Thyroid gland (tissue), 4 donors: ENCODE measurements around the gene PLA2G4D. TPM values are rescaled to one million over a fixed set of nuclear protein-coding genes. Genes with fewer than 3 reads are reported as not detected.

Experiments used
- DNase-seq, 2 donors: peaks; one replicate each; pipeline ENCODE4 v3.0.0-alpha.2; 2019
- H3K27ac ChIP-seq, 3 donors: fragments of 200-600 bp; sonication (generic); 1 replicate in 2 of 3; 2 replicates in 1 of 3; pipeline ENCODE4 v1.5.1; 2016 to 2019; ENCODE audit warnings: mild to moderate bottlenecking in 1 of 3, moderate library complexity in 1 of 3
- H3K27me3 ChIP-seq: fragments of 200-600 bp; sonication (generic); one replicate; pipeline ENCODE4 v1.5.1; 2019
- H3K36me3 ChIP-seq, 2 donors: fragments of 200-600 bp; sonication (generic); one replicate each; pipeline ENCODE4 v1.5.1; 2016 to 2019
- H3K4me1 ChIP-seq, 2 donors: fragments of 200-600 bp; sonication (generic); one replicate each; pipeline ENCODE4 v1.5.1; 2017 to 2019
- H3K4me3 ChIP-seq, 3 donors: fragments of 200-600 bp; sonication (generic); replicated peaks in 1 of 3; 1 replicate in 2 of 3; 2 replicates in 1 of 3; pipeline ENCODE4 v1.5.1; 2016; ENCODE audit warnings: mild to moderate bottlenecking in 1 of 3
- H3K9me3 ChIP-seq: fragments of 200-600 bp; sonication (generic); one replicate; pipeline ENCODE4 v1.5.1; 2017
- POLR2A ChIP-seq, 2 donors: fragments of 450-650 bp; IDR thresholded peaks; one replicate each; pipeline ENCODE4 v1.6.1; 2017; ENCODE audit warnings: antibody characterized with exemption in 2 of 2, mild to moderate bottlenecking in 2 of 2, moderate library complexity in 1 of 2
- WGBS, 2 donors: methylation state at CpG; one replicate each; pipeline ENCODE4 v1.1.5; 2017; 5-methylcytosine and 5-hydroxymethylcytosine counted together
- intact Hi-C: fragments of 100-400 bp; cut with DNase I; formaldehyde crosslinking; loops from one replicate; pipeline ENCODE4 v1.15.1; 2023
- total RNA-seq, 4 donors: library from RNA; depleted of rRNA; stranded (reverse); fragments of >200 nt; gene quantifications; one replicate each; pipeline ENCODE4 v1.2.3, GENCODE V29; 2016
- TF ChIP-seq, protein P1 (sequence below), 6 experiments: fragments of 200-600 bp in 3 of 6; fragments of 450-650 bp in 3 of 6; sonication (generic) in 3 of 6; IDR thresholded peaks; one replicate each; pipeline ENCODE4 v1.5.1; 2016 to 2019; ENCODE audit warnings: antibody characterized with exemption in 6 of 6, mild to moderate bottlenecking in 2 of 6, inconsistent platforms in 1 of 6, moderate library complexity in 1 of 6

PLA2G4D gene, protein sequence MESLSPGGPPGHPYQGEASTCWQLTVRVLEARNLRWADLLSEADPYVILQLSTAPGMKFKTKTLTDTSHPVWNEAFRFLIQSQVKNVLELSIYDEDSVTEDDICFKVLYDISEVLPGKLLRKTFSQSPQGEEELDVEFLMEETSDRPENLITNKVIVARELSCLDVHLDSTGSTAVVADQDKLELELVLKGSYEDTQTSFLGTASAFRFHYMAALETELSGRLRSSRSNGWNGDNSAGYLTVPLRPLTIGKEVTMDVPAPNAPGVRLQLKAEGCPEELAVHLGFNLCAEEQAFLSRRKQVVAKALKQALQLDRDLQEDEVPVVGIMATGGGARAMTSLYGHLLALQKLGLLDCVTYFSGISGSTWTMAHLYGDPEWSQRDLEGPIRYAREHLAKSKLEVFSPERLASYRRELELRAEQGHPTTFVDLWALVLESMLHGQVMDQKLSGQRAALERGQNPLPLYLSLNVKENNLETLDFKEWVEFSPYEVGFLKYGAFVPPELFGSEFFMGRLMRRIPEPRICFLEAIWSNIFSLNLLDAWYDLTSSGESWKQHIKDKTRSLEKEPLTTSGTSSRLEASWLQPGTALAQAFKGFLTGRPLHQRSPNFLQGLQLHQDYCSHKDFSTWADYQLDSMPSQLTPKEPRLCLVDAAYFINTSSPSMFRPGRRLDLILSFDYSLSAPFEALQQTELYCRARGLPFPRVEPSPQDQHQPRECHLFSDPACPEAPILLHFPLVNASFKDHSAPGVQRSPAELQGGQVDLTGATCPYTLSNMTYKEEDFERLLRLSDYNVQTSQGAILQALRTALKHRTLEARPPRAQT
- not detected for total RNA-seq

DNA sequence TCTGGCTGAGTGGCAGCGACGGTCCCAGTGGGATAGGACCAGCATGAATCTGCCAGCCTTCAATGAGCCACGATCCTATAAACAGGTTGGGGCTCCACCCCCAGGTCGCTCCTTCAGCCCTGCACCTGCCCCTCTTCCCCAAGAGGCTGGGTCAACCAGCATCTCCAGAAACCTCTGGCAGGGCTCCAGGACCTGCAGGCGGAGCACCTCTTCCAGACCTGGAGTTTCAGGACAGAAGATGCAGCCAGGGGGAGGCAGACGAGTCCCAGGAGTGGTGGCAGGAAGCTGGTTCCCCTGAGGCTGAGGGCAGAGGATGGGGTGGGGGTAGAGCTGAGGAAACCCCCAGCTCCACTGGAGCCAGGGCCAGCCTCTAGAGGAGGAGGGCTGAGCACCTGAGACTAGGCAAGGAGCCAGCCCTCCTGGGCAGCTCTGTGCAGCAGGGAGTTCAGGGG, at the start of gene PLA2G4D:
PLA2G4D (minus strand) TSS at position 51 of the 452 bp plus-strand sequence. CDS start 103 bp downstream, outside the sequence.
- DNase-seq, result peak; percentile 70 to 82
- Histone ChIP-seq H3K4me3 (no peak within 1 kb of the TSS), H3K27me3 (no peaks in the 10 kb centered on the region), H3K36me3 (no peaks in the 10 kb centered on the region), H3K4me1 (peaks cover 0 to 3% of the 10 kb centered on the region in 2 donors), H3K27ac (no peak within 1 kb of the TSS), H3K9me3 (no peaks in the 10 kb centered on the region)
- intact Hi-C loops, result no loop called here
- 6 to 30% methylated on average over 2 to 3 of the region's 6 CpGs for WGBS, 2 donors
- TF ChIP-seq, protein P1, sequence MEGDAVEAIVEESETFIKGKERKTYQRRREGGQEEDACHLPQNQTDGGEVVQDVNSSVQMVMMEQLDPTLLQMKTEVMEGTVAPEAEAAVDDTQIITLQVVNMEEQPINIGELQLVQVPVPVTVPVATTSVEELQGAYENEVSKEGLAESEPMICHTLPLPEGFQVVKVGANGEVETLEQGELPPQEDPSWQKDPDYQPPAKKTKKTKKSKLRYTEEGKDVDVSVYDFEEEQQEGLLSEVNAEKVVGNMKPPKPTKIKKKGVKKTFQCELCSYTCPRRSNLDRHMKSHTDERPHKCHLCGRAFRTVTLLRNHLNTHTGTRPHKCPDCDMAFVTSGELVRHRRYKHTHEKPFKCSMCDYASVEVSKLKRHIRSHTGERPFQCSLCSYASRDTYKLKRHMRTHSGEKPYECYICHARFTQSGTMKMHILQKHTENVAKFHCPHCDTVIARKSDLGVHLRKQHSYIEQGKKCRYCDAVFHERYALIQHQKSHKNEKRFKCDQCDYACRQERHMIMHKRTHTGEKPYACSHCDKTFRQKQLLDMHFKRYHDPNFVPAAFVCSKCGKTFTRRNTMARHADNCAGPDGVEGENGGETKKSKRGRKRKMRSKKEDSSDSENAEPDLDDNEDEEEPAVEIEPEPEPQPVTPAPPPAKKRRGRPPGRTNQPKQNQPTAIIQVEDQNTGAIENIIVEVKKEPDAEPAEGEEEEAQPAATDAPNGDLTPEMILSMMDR (IDR thresholded peaks at IDR 0.05), result peak in 2 of 6 experiments; percentile 5 to 32
- no peak for TF ChIP-seq POLR2A (IDR thresholded peaks at IDR 0.05)

DNA sequence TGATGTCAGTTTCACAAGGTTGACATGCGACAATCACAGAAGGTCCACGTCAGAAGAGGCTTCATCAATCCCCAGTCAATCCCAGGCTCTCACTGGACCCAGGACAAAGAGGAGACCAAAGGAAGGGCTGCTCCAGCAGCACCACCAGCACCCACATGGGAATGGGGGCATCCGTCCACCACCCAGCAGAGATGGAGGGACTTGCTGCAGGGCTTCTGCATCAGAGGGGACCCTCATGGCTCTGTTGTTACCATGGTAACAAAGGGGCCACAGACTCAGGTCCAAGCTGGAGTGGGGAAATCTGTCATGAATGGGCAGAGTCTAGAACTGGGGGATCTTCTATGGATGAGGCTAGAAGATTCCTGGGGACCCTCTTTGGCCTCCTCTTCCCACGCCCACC, 49.0 kb upstream of the PLA2G4D start:
- 91 to 93% methylated on average over 4 of the region's 4 CpGs for WGBS, 2 donors

DNA sequence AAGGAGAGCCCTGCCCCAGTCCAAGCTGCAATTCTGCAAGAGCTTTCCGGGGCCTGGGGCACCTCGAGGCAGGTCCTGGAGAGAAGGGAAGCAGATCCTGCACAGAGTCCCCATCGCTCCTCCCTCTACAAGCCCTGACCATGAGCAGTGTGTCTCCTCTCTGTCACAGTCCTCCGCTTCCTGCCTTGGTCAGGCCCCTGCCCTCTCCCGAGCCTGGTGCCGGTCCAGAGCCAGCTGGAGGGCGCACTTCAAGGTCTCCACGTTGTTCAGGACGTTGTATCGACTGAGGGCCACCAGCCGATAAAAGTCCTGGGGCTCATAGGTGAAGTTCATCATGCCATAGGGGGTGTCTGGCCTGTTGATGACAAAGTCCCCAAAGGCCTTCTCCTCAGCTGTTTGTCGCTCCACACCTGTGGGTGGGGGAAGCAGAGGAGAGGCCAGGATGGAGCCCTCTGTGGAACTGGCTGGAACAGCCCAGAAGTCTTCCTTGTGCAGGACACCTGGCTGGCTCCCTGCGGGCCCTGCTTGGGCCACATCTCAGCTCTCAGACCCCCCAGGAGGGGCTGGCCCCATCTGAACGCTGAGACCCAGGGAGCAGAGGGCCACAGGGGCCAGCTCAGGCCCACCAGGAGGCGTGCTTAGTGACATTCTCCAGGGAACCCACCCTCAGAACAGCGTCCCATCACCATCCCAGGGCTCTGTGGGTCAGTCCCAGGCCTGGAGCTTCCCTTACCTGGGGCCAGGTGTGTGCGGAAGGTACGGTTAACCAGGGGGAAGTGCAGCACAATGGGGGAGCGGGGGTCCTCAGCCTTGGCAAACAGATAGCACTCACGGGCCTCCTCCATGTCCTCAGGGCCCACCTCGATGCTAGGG, 47.7 kb upstream of the PLA2G4D start:
- no peak overlapping the region for H3K27ac ChIP-seq
- H3K4me3 ChIP-seq, result no peak overlapping the region
- no peak for DNase-seq
- intact Hi-C loops, result loop anchor here (5.0 kb wide), 1 partner anchor 70 kb away; no protein-coding TSS in a partner anchor
- H3K36me3 ChIP-seq, result no peaks in the 10 kb centered on the region
- no peaks in the 10 kb centered on the region for H3K27me3 ChIP-seq
- WGBS, 2 donors, result 77 to 86% methylated on average over 17 to 21 of the region's 21 CpGs
- no peak for TF ChIP-seq POLR2A (IDR thresholded peaks at IDR 0.05)
- TF ChIP-seq, protein P1 (IDR thresholded peaks at IDR 0.05), result no peak
- no peaks in the 10 kb centered on the region for H3K9me3 ChIP-seq
- peaks cover 6 to 8% of the 10 kb centered on the region in 2 donors for H3K4me1 ChIP-seq

More for the DNA sequence above, 49.0 kb upstream of the PLA2G4D start:
- H3K4me3 ChIP-seq, result no peak overlapping the region
- H3K36me3 ChIP-seq, result no peaks in the 10 kb centered on the region
- H3K4me1 ChIP-seq, result peaks cover 6 to 10% of the 10 kb centered on the region in 2 donors
- H3K27ac ChIP-seq, result no peak overlapping the region
- no peaks in the 10 kb centered on the region for H3K27me3 ChIP-seq
- no peak for DNase-seq
- no peak for TF ChIP-seq POLR2A (IDR thresholded peaks at IDR 0.05)
- TF ChIP-seq, protein P1 (IDR thresholded peaks at IDR 0.05), result no peak
- H3K9me3 ChIP-seq, result no peaks in the 10 kb centered on the region
- intact Hi-C loops, result loop anchor here (5.0 kb wide), 1 partner anchor 71 kb away; no protein-coding TSS in a partner anchor

DNA sequence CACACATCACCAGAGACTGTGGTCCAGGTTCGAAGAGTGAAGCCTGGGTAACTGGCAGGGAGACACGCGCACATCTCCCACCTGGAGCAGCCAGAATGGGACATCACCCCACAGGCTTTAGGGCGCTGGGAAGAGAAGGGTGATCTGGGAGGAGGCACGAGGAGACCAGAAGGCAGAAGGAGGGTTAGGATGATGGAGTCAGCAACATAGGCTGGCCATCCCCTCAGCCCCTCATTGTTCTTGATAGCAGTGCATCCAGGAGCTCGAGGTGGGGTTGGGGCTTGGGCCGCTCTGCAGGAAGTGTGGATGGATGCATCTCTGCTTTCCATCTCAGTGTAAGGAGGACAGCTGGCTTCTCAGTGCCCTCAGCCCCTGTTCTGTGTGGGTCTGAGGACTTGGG, 46.9 kb upstream of the PLA2G4D start:
- H3K27me3 ChIP-seq, result no peaks in the 10 kb centered on the region
- H3K36me3 ChIP-seq, result no peaks in the 10 kb centered on the region
- H3K4me3 ChIP-seq, result no peak overlapping the region
- WGBS, 2 donors, result 93 to 96% methylated on average over 7 of the region's 7 CpGs
- TF ChIP-seq POLR2A (IDR thresholded peaks at IDR 0.05), result no peak
- TF ChIP-seq, protein P1 (IDR thresholded peaks at IDR 0.05), result no peak
- intact Hi-C loops, result loop anchor here (5.0 kb wide), 1 partner anchor 69 kb away; no protein-coding TSS in a partner anchor
- peaks cover 2 to 3% of the 10 kb centered on the region in 2 donors for H3K4me1 ChIP-seq
- no peaks in the 10 kb centered on the region for H3K9me3 ChIP-seq
- no peak overlapping the region for H3K27ac ChIP-seq
- no peak for DNase-seq
